ENCODE data around the gene SUCO. TPM values are rescaled to one million over a fixed set of nuclear protein-coding genes. Genes with fewer than 3 reads are reported as not detected.

The SUCO gene
- total and polyA plus RNA-seq, 12 donors: 10.2 to 31.4 (median 24.6) TPM

DNA sequence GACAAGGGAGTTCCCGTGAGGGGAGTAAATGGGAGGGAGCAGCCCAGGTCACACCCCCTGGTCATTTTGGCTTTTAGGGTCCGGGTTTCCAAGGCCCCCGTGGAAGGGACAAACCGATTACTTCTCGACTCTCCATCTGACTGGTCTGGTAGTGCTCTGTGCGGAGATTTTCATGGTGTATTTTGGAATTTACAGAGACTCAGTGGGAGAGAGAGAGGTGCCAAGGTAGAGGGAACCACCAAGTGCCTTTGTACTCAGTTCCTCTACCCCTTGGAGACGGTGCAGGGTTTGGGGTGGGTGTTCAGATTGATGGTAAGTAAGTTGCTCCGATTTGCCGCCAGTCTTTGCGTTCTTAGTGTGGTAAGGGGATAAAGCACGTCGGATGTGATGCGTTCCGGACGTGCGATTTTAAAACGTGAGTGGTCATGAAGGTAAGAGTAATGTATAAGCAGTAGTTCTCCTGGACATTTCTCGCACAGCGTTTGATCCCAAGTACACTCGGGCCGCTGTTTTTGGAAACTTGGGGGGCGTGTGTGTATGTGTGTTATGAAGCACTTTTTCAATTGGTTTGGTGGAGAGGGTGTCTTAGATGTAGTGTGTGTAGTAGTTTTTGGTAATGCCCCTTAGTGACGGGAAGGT lies 682 bp downstream of the SUCO start:
- no peak for TF ChIP-seq CTCF (IDR thresholded peaks at IDR 0.05)
- WGBS, 2 donors: 0 to 1% methylated on average over 23 of the region's 23 CpGs
- no peaks in the 10 kb centered on the region for H3K36me3 ChIP-seq
- DNase-seq: no peak
- no peaks in the 10 kb centered on the region for H3K9me3 ChIP-seq
- H3K27me3 ChIP-seq: no peaks in the 10 kb centered on the region
- H3K4me3 ChIP-seq: peak overlapping the region; percentile 66 to 93 (median 84)
- H3K27ac ChIP-seq: peak overlapping the region; percentile 93 to 99 (median 97)
- ATAC-seq: peak in 5 of 8 donors; percentile 0 to 19 (median 4)
- intact Hi-C loops (cut with DNase I): loop anchor here in 6 of 10 donors (2.0 to 5.0 kb wide), 3 partner anchors 81 to 751 kb away; partner anchors contain the start of gene METTL13 (in 2 of the 6)
- H3K4me1 ChIP-seq: peaks cover 10 to 56% (median 46%) of the 10 kb centered on the region in 9 donors

GRCh38 chr1:172536256-172536655 lies 3.3 kb downstream of the SUCO start:
- H3K9me3 ChIP-seq: no peaks in the 10 kb centered on the region
- TF ChIP-seq CTCF (IDR thresholded peaks at IDR 0.05): no peak
- H3K4me1 ChIP-seq: peaks cover 9 to 78% (median 46%) of the 10 kb centered on the region in 9 donors
- H3K36me3 ChIP-seq: no peaks in the 10 kb centered on the region
- no peak overlapping the region for H3K4me3 ChIP-seq
- ATAC-seq: no peak
- intact Hi-C loops (cut with DNase I): no loop called here
- no peak overlapping the region for H3K27ac ChIP-seq
- WGBS, 2 donors: 78 to 82% methylated on average over 3 of the region's 3 CpGs
- H3K27me3 ChIP-seq: no peaks in the 10 kb centered on the region
- no peak for DNase-seq

DNA sequence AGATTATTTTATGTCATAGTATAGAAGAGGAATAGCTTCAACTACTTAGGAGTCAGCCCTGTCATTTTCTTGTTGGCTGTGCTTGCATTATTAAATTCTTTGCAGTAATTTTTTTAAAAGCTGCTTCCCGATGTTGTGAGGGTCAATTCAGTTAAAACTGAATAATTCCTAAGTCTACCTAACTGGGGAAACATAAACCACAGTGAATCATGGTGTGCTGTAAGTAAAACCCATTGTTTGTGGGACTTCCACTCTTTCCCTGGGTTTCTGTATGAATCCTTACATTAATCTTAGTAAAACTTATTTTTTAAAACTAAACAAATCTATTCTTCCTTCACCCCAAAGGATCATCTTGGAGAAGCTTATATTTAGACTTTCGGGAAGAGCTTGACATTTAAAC lies 4.4 kb downstream of the SUCO start:
- no peak for TF ChIP-seq CTCF (IDR thresholded peaks at IDR 0.05)
- Histone ChIP-seq H3K9me3 (no peaks in the 10 kb centered on the region), H3K4me3 (no peak overlapping the region), H3K4me1 (peaks cover 4 to 75% (median 42%) of the 10 kb centered on the region in 9 donors), H3K27me3 (no peaks in the 10 kb centered on the region), H3K36me3 (no peaks in the 10 kb centered on the region), H3K27ac (no peak overlapping the region)
- ATAC-seq (no peak), DNase-seq (no peak)
- intact Hi-C loops (cut with DNase I): no loop called here
- 78 to 88% methylated on average over 2 of the region's 2 CpGs for WGBS, 2 donors

DNA sequence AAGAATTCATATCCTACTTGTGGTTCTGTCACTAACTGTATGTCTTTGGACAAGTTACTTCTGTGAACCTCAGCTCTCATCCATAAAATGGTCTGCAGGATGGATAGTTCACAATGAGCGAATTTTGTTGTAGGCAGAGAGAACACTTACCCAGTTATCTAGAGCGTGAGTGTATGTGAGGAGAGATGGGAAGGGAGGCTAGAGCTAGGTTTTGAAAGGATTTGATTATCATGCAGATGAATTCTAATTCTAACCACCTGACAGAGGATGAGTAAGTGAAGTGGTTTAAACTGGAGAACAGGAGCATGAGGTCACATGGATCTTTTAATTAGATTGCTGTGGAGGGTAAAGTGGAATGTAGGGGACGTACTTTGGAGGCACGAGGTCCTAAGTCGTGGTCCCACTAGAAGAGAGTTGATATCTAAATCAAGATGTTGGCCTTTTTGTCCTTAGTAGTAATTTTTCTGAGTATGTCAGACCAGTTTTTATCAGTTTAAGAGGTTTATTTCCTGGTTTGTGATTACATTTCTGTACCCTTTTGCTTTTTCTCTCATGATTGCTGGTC lies 5.0 kb downstream of the SUCO start:
- ATAC-seq (no peak), DNase-seq (no peak)
- intact Hi-C loops (cut with DNase I): no loop called here
- Histone ChIP-seq H3K27me3 (no peaks in the 10 kb centered on the region), H3K4me3 (no peak overlapping the region), H3K9me3 (no peaks in the 10 kb centered on the region), H3K4me1 (peaks cover 4 to 80% (median 47%) of the 10 kb centered on the region in 9 donors), H3K36me3 (no peaks in the 10 kb centered on the region), H3K27ac (no peak overlapping the region)
- 67 to 76% methylated on average over 5 of the region's 5 CpGs for WGBS, 2 donors
- no peak for TF ChIP-seq CTCF (IDR thresholded peaks at IDR 0.05)

All from heart right ventricle (tissue), 16 donors.